HG03354 (cell line): ENCODE results near the gene IGFBPL1.
A peak's percentile ranks its signal among the peaks of the same experiment; 100 is the strongest.

Source experiments
- ATAC-seq: cut with Tn5 transposase; IDR thresholded peaks from one replicate; pipeline ENCODE4 v1.9.1; 2021; ENCODE audit warnings: mild to moderate bottlenecking; ENCODE audit not compliant: unreplicated experiment, poor library complexity, severe bottlenecking

IGFBPL1 gene

GRCh38 chr9:38423973-38424843 is at the start of gene IGFBPL1:
IGFBPL1 (minus strand) TSS chr9:38424454; CDS start chr9:38424424, 30 bp downstream.
- peak; percentile 59 for ATAC-seq

DNA sequence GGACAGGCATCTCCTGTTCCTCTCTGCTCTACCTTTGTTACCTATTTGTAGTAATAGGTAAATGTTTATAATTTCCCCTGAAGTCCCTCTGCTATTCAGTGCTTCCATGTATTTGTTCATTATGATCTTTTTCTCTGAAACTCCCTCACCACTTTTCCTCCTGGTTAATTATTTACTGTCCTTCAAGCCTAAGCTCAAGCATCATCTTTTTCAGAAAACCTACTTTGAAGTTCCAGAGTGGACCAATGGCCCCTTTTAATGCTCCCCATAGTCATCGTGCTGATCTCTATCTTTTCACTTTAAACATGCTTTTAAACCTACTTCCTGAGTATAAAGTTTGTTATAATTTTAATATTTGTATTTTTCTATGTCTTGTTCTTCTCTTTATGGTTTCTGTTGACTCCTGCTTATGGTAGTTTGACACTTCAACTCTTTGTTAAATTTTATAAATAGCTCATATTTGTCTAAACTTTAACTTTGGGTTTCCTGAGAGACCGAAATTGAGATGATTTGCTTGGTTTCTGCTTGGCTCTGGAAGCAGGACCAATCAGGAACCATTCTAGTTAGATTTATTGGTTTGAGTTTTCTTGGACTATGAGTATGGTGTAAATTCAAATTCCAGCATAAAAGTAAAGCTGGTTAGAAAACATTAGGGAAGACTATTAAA is 48.5 kb upstream of the IGFBPL1 start:
- peak; percentile 79 for ATAC-seq

GRCh38 chr9:38467404-38467803 is 43.1 kb upstream of the IGFBPL1 start:
- no peak for ATAC-seq

DNA sequence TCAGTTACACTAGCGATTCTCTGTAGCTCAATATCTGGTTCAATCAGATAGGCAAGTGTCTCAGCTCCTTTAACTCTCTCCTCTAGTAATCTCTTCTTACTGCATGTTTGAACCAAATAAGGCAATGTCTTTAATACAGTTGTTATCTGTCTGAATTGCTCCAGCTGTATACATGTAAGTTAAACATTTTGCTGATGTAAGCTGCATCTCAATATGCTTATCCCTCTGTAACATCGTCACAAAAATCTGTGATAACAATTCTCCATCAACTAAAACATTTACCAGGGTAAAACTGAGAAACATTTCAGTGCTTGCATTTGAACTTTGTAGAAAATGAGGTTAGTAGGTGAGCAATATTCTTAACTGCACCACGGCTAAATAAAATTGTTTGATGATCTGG is 29.6 kb upstream of the IGFBPL1 start:
- no peak for ATAC-seq

GRCh38 chr9:38451162-38451561 is 26.9 kb upstream of the IGFBPL1 start:
- no peak for ATAC-seq

GRCh38 chr9:38447703-38448102 is 23.4 kb upstream of the IGFBPL1 start:
- ATAC-seq, result no peak

DNA sequence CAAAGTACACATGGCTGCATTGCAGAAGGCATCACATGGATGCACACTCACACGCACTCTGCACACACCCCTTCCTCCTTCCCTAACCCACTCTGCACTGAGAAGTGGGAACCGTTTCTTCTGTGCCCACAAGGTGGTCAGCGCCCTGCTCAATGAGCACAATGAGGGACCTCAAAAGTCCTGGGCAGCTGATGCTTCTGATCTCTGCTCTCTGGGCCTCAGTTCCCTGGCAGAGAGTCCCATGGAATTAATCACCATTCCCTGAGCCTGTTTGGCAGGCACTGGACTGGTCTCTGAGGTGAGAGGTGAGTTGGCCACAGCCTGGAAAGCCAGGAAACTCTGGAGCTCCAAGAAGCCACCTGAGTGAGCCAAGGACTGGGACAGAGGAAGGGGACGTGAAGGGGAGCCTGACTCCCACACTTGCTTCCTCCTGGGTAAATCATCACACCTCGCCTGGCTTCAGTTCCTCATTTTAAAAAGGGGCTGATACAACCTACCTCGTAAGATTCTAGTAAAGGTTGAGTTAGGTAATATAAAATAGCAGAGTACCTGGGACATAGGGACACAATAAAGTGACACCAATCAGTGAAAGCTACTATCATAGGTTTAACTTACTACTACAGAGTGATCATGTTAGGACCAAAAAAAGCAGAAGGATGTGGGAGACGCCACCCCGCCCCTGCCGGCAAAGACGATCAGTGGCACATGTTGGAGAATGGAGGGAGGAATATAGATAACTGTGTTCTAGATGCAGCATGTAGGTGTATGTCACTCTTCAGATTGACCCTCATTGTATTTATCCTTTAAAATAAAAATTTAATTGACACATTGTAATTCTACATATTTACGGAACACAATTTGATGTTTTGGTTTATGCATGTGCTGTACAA is 21.1 kb upstream of the IGFBPL1 start:
- peak; percentile 95 for ATAC-seq

- no peak for ATAC-seq
Measured at GRCh38 chr9:38443597-38443996, 19.3 kb upstream of the IGFBPL1 start.

DNA sequence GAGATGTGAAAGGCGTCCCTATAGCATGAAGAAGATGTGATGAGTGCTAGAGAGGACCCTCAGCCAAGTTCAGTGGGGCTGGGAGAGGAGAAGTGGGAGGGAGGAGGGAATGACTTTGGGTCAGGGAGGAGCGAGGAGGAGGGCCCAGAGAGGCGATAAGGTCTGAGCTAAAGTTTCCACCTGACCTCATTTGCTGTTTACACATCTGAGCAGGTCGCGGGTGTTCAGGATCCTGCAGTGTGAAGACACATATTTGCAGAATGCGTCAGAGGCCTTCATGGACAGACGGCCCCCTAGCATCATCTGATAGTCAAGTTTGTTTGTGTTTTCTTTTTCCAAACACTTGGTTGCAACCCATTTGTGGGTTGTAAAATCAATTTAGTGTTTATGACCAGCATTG is 18.9 kb upstream of the IGFBPL1 start:
- no peak for ATAC-seq

GRCh38 chr9:38442473-38443096 is 18.3 kb upstream of the IGFBPL1 start:
- ATAC-seq, result no peak

- ATAC-seq, result no peak
Measured at GRCh38 chr9:38441347-38442085, 17.3 kb upstream of the IGFBPL1 start.

- ATAC-seq, result no peak
Measured at GRCh38 chr9:38440516-38440915, 16.3 kb upstream of the IGFBPL1 start.

DNA sequence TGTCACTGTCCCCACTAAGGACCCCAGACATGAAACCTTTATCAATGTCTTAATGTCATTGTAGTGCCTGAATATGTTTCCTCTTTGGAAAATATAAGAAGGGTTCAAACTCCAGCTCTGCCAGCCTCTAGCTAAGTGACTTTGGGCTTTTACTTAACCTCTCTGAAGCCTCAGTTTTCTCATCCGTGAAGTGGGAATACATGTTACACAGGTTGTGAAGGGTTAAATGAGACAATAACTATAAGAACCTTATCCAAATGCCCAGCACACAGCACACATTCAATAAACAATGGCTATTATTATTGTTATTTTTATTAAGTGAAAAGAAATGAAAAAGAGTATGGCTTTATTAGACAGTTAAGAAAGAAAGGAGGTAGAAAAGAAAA is 15.7 kb upstream of the IGFBPL1 start:
- ATAC-seq, result no peak

GRCh38 chr9:38439291-38439915 is 15.1 kb upstream of the IGFBPL1 start:
- ATAC-seq, result no peak

DNA sequence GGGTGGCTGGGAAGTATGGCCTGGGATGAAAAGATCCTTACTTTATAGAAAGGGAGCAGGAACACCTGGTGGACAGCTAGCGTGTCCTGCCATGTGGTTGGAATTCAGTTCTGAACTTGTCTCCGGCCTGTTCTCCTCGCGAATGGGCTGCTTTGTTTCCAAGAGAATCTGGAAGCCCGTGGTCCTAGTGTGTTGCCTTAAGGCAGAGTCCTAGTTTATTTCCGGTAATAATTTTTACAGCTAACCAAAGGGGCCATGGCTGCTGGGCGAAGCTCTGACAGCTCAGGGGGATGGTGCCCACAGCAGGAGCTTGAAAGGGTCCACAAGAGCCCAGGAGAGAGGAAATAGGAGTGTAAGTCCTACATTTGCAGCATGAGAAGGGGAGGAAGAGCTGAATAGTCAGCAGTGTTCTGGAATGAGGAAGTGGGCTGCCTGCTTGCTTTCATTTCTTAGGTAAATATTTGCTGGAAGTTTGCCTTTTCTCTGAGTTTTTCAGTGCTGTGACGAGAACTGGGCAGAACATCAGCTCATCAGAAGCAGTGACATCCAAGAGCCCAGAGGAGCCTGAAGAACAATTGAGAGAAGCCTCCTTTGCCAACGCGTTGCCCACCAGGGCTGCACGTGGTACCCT is 13.1 kb upstream of the IGFBPL1 start:
- no peak for ATAC-seq

DNA sequence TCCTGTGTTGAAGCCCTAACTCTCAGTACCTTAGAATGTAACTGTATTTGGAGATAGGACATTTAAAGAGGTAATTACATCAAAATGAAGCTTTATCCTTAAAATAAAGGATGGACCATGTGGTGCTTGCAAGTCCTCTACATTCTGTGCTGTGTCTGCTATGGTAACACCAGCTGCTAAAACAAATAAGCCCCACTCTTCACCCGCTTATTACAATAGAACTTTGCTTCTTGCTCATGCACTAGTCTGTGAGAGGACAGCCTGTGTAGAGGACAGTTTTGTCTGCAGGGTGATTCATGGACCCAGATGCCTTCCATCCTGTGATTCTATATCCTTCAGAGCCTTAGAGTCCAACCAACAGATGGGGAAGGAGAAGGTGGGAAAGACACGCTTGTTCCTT is 12.5 kb upstream of the IGFBPL1 start:
- ATAC-seq, result no peak

- no peak for ATAC-seq
Measured at GRCh38 chr9:38435521-38435920, 11.3 kb upstream of the IGFBPL1 start.

DNA sequence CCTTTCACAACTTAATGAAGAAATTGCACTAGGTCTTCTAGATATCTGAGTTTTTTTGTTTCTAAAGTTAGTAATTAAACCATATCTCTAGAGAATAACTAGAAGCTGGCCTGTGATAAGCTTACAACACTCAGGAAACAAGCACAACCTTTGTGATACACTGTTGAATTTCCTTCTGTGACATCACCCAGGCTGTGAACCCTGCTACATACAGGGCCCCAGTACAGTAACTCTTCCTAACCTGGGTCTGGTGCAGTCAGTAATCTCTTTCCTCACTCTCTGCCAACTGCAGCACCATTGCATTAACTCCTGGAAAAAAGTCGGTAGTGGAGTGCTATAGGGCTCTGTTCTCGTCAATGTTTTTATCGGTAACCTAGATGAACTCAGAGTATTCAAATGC is 10.6 kb upstream of the IGFBPL1 start:
- no peak for ATAC-seq
